GM21390 (cell line): Measurements from ENCODE around the gene RHOB.
"Not testable (repeated sequence)": the region's sequence is repeated elsewhere in the genome, so short reads cannot be mapped to it uniquely, and the experiment has no call there.

Experiments
- ATAC-seq: cut with Tn5 transposase; IDR thresholded peaks from one replicate; pipeline ENCODE4 v1.9.1; 2021; ENCODE audit not compliant: unreplicated experiment

The RHOB gene

DNA sequence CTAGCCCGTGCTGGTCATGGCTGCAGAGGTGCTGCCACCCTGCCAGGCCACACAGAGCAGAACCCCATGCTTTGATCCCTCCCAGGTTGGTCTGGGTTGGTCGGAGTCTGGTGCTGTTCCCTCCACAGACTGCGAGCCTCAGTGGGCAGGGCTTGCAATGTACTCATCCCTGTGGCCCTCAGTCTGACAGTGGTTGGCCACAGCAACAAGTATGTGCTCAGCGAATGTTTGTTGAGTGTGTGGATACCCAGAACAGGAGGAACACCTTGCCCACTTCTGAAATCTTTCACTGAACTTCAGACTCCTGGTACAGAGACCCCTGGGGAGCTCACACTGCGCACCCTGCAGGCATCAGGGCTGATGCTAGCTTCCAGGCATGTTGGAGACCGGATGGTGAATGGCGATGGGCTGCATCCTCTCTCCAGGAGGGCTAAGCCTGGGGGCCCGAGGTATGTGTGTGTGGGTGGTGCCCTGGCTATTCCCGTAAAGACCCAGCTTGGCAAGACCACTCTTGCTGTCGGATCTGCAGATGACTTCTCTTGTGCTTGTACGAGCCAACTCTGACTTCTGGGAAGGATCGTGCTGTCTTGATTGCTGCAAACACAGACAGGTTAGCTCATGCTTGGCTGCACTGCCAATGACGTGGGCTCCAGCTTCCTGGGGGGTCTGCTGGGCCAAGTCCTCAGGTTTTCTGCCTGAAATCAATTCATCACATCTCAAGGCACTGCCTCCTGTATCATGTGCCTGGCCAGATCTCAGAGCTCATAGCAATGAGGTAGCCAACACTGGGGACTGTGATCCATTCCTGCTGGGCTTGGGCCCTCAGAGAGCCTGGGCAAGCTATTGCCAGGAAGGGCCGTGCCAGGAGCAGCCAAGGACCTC lies 43.7 kb downstream of the RHOB start:
- no peak for ATAC-seq

DNA sequence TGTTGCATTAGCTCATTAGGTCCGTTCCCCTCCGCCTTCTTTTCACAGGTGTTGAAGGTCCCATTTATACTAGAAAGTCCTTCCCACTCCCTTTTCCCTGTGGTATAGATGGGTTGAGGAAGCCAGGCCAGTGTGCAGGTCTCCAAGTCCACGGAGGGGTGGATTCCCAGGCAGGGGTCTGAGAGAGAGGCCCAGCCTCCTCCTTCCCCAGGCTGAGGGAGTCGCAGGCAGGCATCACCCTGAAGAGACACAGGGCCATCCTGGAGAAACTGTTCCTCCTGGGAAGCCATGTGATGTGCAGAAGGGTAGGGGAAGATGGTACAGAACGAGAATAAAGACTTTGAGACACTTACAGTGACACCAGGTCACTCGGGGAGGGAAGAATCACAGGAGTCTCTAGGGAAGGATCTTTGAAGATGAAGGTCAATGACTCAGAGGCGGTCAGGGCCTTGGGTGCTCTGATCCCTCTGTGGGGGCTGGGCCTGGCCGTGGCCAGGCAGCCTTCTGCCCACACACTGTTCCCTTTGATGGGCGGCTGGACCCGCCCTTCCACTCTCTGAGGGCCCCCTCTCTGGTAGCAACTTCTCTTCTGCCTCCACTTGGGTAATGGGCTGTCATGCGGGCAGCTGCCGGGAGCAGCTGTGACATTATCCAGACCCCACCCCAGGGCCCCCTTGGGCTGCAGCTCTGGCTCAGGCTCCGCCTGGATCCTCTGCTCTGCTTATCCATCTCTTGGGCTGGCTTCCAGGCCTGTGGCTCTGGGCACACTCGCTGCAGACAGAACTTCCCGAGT lies 45.1 kb downstream of the RHOB start:
- no peak for ATAC-seq

DNA sequence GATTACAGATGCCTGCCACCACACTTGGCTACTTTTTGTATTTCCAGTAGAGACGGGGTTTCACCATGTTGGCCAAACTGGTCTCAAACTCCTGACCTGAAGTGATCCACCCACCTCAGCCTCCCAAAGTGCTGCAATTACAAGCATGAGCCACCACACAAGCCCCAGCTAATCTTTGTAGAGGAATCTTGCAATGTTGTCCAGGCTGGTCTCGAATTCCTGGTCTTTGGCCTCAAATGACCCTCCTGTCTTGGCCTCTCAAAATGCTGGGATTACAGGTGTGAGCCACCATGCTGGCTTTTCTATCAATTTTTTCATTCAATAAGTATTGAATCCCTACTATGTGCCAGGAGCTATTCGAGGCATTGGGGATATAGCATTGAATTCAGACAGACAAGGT lies 46.2 kb downstream of the RHOB start:
- ATAC-seq: not testable (repeated sequence)

DNA sequence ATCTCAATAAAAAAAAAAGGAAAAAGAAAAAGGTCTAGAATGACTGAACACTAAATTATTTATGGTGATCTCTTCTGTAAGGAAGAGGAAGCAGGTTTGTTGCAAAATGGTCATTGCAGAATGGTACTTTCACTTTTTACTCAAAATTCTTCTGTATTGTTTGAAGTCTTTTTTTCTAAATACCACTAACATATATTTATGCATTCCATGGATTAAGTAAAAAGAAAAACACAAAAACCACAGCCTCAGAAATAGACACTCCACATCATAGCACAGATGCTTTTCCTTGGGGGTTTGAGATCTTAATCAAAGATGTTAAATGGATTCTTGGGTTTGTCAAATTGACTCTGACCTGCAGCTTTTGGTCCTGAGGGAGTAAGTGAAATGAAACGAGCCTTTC lies 47.4 kb downstream of the RHOB start:
- ATAC-seq: no peak

DNA sequence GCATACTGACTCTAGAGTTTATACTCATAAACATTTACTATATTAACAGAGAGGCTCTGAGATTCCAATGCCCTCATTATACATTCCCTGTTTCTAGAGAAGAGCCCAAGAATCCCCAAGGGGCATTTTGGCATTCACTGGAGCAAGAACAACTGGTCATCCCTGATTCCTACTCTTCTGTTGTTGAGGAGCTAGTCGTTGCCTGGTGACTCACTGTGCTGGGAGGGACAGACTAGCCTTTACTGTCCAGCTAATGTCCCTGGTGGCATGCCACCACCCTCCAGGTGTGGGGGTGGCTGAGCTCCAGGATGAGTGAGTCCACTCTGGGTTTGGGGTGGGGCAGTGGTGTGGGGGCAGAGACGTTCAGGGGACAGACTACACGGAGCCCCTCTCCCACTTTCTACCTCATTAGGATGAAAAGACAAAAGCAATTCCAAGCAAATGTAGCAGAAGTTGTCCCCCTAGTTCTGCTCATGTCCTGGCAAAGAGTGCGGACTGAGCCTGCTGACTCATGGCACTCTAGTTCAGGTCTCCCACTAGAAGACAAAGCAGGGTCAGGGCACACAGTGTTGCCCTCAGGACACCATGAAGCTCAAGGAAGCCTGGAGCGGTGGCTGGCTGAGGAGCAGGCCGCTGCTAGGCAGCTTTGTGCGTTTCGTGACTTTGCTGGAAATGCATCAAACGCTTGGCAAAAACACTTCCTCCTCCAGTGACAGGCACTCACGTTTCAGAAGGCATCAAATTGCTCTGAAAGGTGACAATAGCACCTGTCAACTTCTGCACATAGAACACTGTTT lies 49.4 kb downstream of the RHOB start:
- ATAC-seq: no peak

DNA sequence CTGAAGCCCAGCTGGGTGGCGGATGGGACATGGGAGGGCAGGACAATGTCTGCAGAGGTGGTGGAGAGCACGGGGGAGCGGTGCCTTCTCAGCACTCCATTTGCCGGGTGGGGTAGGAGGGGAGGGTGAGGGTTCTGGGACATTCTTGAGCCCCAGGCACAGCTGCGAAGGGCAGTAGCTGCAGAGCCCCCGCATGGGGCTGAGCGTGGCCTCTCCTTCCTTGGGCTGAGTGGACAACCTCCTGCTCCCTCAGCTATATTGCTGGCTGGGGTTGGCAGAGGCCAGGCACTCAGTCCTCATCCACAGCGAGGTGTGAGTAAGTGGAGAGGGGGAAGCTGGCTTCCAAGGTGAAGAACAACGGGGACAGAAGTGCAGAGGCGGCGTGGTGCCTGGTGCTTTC lies 50.1 kb downstream of the RHOB start:
- ATAC-seq: no peak
